Measurements from ENCODE around the gene FAM120A. TPM values are rescaled to one million over a fixed set of nuclear protein-coding genes. Genes with fewer than 3 reads are reported as not detected.

FAM120A gene
- total RNA-seq, 4 donors from 2014 or later: 56.5 to 82.3 (median 65.7) TPM

- DNase-seq: no peak
- TF ChIP-seq CTCF (IDR thresholded peaks at IDR 0.05): no peak
- TF ChIP-seq POLR2A (IDR thresholded peaks at IDR 0.05): no peak
- intact Hi-C loops (cut with DNase I): no loop called here
- Histone ChIP-seq H3K4me3 (no peak overlapping the region), H3K9me3 (no peaks in the 10 kb centered on the region), H3K27me3 (no peaks in the 10 kb centered on the region), H3K36me3 (peaks cover 0 to 74% (median 8%) of the 10 kb centered on the region in 3 donors), H3K4me1 (peaks cover 0 to 7% (median 0%) of the 10 kb centered on the region in 3 donors), H3K27ac (no peak overlapping the region)
- 68 to 89% methylated on average over 3 to 4 of the region's 5 CpGs for WGBS, 2 donors
Measured at GRCh38 chr9:93492327-93492726, 40.8 kb downstream of the FAM120A start.

- intact Hi-C loops (cut with DNase I): no loop called here
- H3K4me1 ChIP-seq: peaks cover 0 to 7% (median 0%) of the 10 kb centered on the region in 3 donors
- TF ChIP-seq CTCF (IDR thresholded peaks at IDR 0.05): no peak
- TF ChIP-seq POLR2A (IDR thresholded peaks at IDR 0.05): no peak
- WGBS, 2 donors: 90 to 93% methylated on average over 12 of the region's 12 CpGs
- no peaks in the 10 kb centered on the region for H3K9me3 ChIP-seq
- H3K27me3 ChIP-seq: no peaks in the 10 kb centered on the region
- H3K4me3 ChIP-seq: no peak overlapping the region
- H3K36me3 ChIP-seq: peaks cover 0 to 78% (median 8%) of the 10 kb centered on the region in 3 donors
- H3K27ac ChIP-seq: no peak overlapping the region
- no peak for DNase-seq
Measured at GRCh38 chr9:93493949-93494348, 42.5 kb downstream of the FAM120A start.

- no peak for DNase-seq
- H3K27me3 ChIP-seq: no peaks in the 10 kb centered on the region
- no peak overlapping the region for H3K4me3 ChIP-seq
- intact Hi-C loops (cut with DNase I): no loop called here
- H3K4me1 ChIP-seq: peaks cover 0 to 19% (median 7%) of the 10 kb centered on the region in 3 donors
- H3K27ac ChIP-seq: no peak overlapping the region
- peaks cover 4 to 78% (median 8%) of the 10 kb centered on the region in 3 donors for H3K36me3 ChIP-seq
- no peaks in the 10 kb centered on the region for H3K9me3 ChIP-seq
- 20 to 38% methylated on average over 3 of the region's 3 CpGs for WGBS, 2 donors
- TF ChIP-seq CTCF (IDR thresholded peaks at IDR 0.05) (no peak), POLR2A (IDR thresholded peaks at IDR 0.05) (no peak)
Measured at GRCh38 chr9:93496285-93496684, 44.8 kb downstream of the FAM120A start.

- Histone ChIP-seq H3K9me3 (no peaks in the 10 kb centered on the region), H3K4me1 (peaks cover 0 to 24% (median 18%) of the 10 kb centered on the region in 3 donors), H3K27ac (peak overlapping the region; percentile 34 to 71 (median 48)), H3K27me3 (no peaks in the 10 kb centered on the region), H3K36me3 (peaks cover 0 to 72% (median 4%) of the 10 kb centered on the region in 3 donors), H3K4me3 (peak overlapping the region in 3 of 4 donors; percentile 28 to 63 (median 35))
- no peak for DNase-seq
- no peak for TF ChIP-seq POLR2A (IDR thresholded peaks at IDR 0.05)
- TF ChIP-seq CTCF (IDR thresholded peaks at IDR 0.05): no peak
- intact Hi-C loops (cut with DNase I): no loop called here
- WGBS, 2 donors: 70 to 85% methylated on average over 4 of the region's 4 CpGs
Measured at GRCh38 chr9:93500571-93501298, 49.2 kb downstream of the FAM120A start.

GRCh38 chr9:93501406-93501805 lies 49.9 kb downstream of the FAM120A start:
- Histone ChIP-seq H3K9me3 (no peaks in the 10 kb centered on the region), H3K4me1 (peaks cover 0 to 24% (median 18%) of the 10 kb centered on the region in 3 donors), H3K36me3 (peaks cover 0 to 66% (median 4%) of the 10 kb centered on the region in 3 donors), H3K4me3 (peak overlapping the region in 3 of 4 donors; percentile 28 to 63 (median 35)), H3K27ac (peak overlapping the region in 3 of 4 donors; percentile 34 to 71 (median 61)), H3K27me3 (no peaks in the 10 kb centered on the region)
- WGBS, 2 donors: 20% methylated on average over 4 of the region's 4 CpGs
- intact Hi-C loops (cut with DNase I): no loop called here
- no peak for DNase-seq
- TF ChIP-seq POLR2A (IDR thresholded peaks at IDR 0.05): no peak
- TF ChIP-seq CTCF (IDR thresholded peaks at IDR 0.05): no peak

Measured in esophagus squamous epithelium (tissue), 5 donors.